Ascending aorta (tissue), 2 donors: ENCODE results near the gene SLC35F6. TPM values are rescaled to one million over a fixed set of nuclear protein-coding genes. Genes with fewer than 3 reads are reported as not detected.
A peak's percentile ranks its signal among the peaks of the same experiment; 100 is the strongest.

ENCODE experiments used
- DNase-seq, 2 donors: peaks; one replicate each; pipeline ENCODE4 v3.0.0-alpha.2; 2019; ENCODE audit warnings: low spot score in 2 of 2
- H3K27ac ChIP-seq, 2 donors: fragments of 200-600 bp; sonication (generic); one replicate each; pipeline ENCODE4 v1.5.1; 2016 to 2017; ENCODE audit warnings: mild to moderate bottlenecking in 1 of 2
- H3K27me3 ChIP-seq: fragments of 200-600 bp; sonication (generic); one replicate; pipeline ENCODE4 v1.5.1; 2017
- H3K36me3 ChIP-seq, 2 donors: fragments of 200-600 bp; sonication (generic); one replicate each; pipeline ENCODE4 v1.5.1; 2016
- H3K4me1 ChIP-seq, 2 donors: fragments of 200-600 bp; sonication (generic); one replicate each; pipeline ENCODE4 v1.5.1; 2016 to 2017; ENCODE audit warnings: mild to moderate bottlenecking in 1 of 2
- H3K4me3 ChIP-seq, 2 donors: fragments of 200-600 bp; sonication (generic); one replicate each; pipeline ENCODE4 v1.5.1; 2016 to 2017; ENCODE audit warnings: mild to moderate bottlenecking in 1 of 2
- H3K9me3 ChIP-seq, 2 donors: fragments of 200-600 bp; sonication (generic); one replicate each; pipeline ENCODE4 v1.5.1; 2016
- intact Hi-C: fragments of 100-400 bp; cut with DNase I; formaldehyde crosslinking; loops from one replicate; pipeline ENCODE4 v1.15.1; 2023
- total RNA-seq: library from RNA; depleted of rRNA; stranded (reverse); fragments of >200 nt; gene quantifications from one replicate; pipeline ENCODE4 v1.1.0, GENCODE V29; 2016
- TF ChIP-seq, protein P1 (sequence below), 3 experiments: fragments of 200-600 bp in 2 of 3; fragments of 450-650 bp in 1 of 3; sonication (generic) in 2 of 3; IDR thresholded peaks; one replicate each; pipeline ENCODE4 v1.5.1; 2016 to 2019; ENCODE audit warnings: antibody characterized with exemption in 3 of 3, mild to moderate bottlenecking in 1 of 3, moderate library complexity in 1 of 3

SLC35F6 gene
- total RNA-seq, 1 donor from 2014 or later: 43.4 TPM

DNA sequence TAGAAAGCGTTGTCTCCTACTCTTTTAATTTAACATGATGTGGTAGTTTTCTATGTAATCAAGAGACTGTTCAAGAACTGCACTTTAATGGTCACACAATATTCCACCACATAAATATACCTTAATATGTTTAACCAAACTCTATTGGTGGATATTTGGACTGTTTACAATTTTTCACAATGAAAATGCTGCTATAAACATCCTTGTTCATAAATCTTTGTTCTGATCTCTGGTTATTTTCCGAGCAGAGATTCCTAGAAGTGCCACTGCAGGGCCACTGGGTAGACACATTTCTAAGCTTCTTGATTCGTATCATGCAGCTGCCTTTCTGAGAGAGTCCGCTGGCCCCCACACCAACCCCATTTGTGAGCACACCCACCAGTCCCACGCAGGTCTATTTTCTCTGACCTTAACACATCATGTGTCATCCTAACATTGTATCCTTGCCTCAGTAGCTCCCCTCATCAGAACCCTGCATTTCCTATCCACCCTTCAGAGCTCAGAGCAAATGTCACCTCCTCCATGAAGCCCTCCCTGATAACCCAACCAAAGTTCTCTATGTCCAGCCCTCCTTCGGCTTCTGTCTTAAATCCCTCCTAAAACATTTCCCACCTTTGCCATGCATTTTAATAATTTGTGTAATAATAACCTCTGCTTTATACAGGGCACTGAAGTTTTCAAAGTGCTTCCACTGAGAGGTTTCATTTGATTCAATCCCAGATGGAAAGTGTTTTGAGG is 45.0 kb upstream of the SLC35F6 start:
- peaks cover 22 to 33% of the 10 kb centered on the region in 2 donors for H3K4me1 ChIP-seq
- intact Hi-C loops: no loop called here
- no peak overlapping the region for H3K27ac ChIP-seq

DNA sequence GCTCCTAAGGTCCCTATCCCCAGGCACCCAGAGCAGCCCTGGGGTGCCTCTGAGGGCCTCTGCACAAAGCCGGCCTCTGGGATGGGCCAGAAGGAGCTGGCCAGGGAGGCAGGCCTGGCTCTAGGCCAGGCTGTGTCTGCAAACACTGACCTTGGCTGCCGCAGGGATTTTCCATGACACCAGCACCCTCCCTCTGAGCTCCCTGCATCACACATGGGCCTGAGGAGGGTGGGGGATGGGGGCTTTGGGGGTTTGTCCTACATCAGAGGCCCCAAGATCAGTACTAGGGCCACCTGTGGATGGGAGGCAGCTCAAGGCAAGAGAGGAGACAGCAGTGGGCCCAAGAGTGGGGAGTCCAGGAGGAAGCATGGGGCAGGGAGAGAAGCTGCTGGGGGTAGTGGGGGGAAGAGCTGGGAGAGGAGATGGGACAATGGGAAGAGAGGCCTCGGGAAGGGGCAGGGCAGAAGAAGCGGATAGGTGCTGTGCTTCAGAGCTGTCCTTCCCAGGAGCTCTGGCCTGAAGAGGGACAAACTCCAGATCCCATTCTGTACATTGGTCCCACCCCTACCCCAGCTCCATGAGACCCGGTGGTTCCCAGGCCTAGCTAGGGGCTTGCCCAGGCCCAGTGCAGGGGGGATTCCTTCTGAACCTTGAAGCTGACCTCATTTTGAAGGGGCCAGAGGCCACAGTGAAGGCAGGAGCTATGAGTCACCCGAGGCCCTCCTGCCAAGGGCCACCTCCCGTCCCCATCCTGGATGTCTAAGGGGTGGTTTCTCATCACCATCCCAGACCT is 43.6 kb upstream of the SLC35F6 start:
- peak; percentile 47 to 92 for DNase-seq
- Histone ChIP-seq H3K4me1 (peaks cover 27 to 41% of the 10 kb centered on the region in 2 donors), H3K27me3 (no peaks in the 10 kb centered on the region), H3K36me3 (no peaks in the 10 kb centered on the region), H3K9me3 (no peaks in the 10 kb centered on the region), H3K4me3 (no peak overlapping the region), H3K27ac (peak overlapping the region; percentile 64 to 70)
- intact Hi-C loops: loop anchor here (1.0 to 10.0 kb wide), 4 partner anchors 27 to 1746 kb away; partner anchors contain the start of genes DNAJC27 and EFR3B
- TF ChIP-seq, protein P1, sequence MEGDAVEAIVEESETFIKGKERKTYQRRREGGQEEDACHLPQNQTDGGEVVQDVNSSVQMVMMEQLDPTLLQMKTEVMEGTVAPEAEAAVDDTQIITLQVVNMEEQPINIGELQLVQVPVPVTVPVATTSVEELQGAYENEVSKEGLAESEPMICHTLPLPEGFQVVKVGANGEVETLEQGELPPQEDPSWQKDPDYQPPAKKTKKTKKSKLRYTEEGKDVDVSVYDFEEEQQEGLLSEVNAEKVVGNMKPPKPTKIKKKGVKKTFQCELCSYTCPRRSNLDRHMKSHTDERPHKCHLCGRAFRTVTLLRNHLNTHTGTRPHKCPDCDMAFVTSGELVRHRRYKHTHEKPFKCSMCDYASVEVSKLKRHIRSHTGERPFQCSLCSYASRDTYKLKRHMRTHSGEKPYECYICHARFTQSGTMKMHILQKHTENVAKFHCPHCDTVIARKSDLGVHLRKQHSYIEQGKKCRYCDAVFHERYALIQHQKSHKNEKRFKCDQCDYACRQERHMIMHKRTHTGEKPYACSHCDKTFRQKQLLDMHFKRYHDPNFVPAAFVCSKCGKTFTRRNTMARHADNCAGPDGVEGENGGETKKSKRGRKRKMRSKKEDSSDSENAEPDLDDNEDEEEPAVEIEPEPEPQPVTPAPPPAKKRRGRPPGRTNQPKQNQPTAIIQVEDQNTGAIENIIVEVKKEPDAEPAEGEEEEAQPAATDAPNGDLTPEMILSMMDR (IDR thresholded peaks at IDR 0.05): no peak

More for the DNA sequence above, 45.0 kb upstream of the SLC35F6 start:
- no peak for DNase-seq
- Histone ChIP-seq H3K27me3 (no peaks in the 10 kb centered on the region), H3K9me3 (no peaks in the 10 kb centered on the region), H3K36me3 (no peaks in the 10 kb centered on the region), H3K4me3 (no peak overlapping the region)
- TF ChIP-seq, protein P1 (IDR thresholded peaks at IDR 0.05): no peak

DNA sequence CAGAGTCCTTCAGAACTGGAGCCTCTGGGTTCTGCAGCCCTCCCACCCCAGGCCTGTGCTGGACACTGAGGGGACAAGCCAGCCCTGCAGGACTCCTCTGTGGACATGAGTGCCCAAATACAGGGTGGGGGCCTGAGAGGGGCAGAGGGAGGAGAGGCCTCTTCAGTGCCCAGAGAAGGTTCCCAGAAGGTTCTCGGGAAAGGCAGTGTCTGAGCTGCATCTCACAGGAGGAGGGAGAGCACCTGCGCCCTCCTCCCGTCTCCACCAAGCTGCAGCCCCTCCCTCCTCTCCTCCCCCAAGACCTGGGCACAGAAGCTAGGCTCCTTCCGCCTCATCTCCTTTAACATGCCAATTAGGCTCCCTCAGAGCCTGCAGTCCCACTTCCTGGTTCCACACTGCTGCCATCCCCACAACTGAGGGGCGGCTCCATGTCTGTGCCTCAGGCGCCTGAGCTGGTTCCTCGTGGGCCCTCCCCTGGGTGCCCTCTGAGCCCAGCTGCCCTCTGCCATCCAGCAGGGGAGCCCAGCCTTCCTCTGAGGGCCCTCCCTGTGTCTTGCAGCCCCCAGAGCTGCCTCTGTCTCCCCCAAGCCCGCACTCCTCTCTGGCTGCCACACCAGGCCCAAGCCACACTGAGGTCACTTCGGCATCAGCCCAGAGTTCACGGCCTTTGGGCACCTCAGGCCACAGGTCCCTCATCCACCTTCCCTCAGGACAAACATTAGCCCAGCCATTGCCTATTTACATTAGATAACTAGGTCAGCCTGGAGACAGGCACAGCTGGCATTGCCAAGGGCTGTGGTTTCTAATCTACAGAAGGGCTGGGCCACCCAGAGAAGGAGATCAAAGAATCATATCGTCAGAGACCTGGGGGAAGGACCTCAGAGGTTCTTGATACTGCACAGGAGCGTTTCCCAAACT is 42.7 kb upstream of the SLC35F6 start:
- Histone ChIP-seq H3K9me3 (no peaks in the 10 kb centered on the region), H3K4me3 (no peak overlapping the region), H3K36me3 (no peaks in the 10 kb centered on the region), H3K4me1 (peaks cover 27 to 41% of the 10 kb centered on the region in 2 donors), H3K27me3 (no peaks in the 10 kb centered on the region), H3K27ac (peak overlapping the region; percentile 64 to 70)
- TF ChIP-seq, protein P1 (IDR thresholded peaks at IDR 0.05): no peak
- no peak for DNase-seq
- intact Hi-C loops: loop anchor here (5.0 to 10.0 kb wide), 3 partner anchors 39 to 1747 kb away; partner anchors contain the start of genes DNAJC27 and EFR3B

DNA sequence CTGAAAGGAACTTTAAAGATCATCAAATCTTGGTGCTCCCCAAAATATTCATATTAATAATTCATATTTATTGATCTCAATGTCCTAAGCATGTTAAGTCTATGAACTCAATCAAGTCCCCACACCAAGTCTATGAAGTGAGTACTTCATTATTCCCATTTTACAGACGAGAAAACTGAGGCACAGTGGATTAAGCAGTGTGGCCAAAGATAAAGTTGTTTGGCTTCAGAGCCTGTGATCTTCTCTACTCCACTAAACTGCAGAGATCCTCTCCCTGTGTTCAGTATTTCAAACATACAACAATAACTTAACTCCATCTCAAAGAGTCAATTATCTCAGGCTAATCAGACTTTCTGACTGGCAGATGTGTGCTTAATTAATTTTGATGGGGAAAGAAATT is 41.8 kb upstream of the SLC35F6 start:
- no peak for DNase-seq
- intact Hi-C loops: loop anchor here (5.0 to 10.0 kb wide), 3 partner anchors 40 to 1748 kb away; partner anchors contain the start of genes DNAJC27 and EFR3B
- peak overlapping the region; percentile 70 to 79 for H3K27ac ChIP-seq
- TF ChIP-seq, protein P1 (IDR thresholded peaks at IDR 0.05): no peak
- H3K4me3 ChIP-seq: no peak overlapping the region
- peaks cover 27 to 41% of the 10 kb centered on the region in 2 donors for H3K4me1 ChIP-seq
- H3K27me3 ChIP-seq: no peaks in the 10 kb centered on the region
- H3K9me3 ChIP-seq: no peaks in the 10 kb centered on the region
- no peaks in the 10 kb centered on the region for H3K36me3 ChIP-seq

DNA sequence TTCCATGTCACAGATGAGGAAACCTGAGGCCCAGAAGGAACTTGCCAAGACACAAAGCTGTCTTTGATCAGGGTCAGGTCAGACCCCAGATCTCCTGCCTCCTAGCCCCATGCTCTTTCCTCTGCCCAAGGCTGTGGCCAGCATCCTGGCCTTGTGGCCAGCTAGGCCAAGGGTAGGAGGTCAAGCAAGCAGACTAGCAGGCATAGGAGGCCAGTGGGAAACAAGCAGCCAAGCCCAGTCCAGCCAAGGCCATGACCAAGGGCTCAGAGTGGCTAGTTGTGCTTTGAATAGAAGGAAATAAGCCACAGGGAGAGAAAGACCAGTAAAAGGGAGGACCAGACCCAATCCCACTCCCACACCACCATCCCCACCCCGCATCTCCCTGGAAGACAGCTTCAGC is 41.2 kb upstream of the SLC35F6 start:
- Histone ChIP-seq H3K9me3 (no peaks in the 10 kb centered on the region), H3K4me1 (peaks cover 27 to 41% of the 10 kb centered on the region in 2 donors), H3K27ac (peak overlapping the region; percentile 79 to 81), H3K36me3 (no peaks in the 10 kb centered on the region), H3K4me3 (no peak overlapping the region), H3K27me3 (no peaks in the 10 kb centered on the region)
- no peak for DNase-seq
- TF ChIP-seq, protein P1 (IDR thresholded peaks at IDR 0.05): no peak
- intact Hi-C loops: loop anchor here (5.0 to 10.0 kb wide), 3 partner anchors 41 to 1748 kb away; partner anchors contain the start of genes DNAJC27 and EFR3B
